Thyroid gland (tissue), 4 donors: ENCODE measurements around the gene BEAN1.

ENCODE experiments used
- CTCF ChIP-seq, 6 experiments: fragments of 200-600 bp in 3 of 6; fragments of 450-650 bp in 3 of 6; sonication (generic) in 3 of 6; IDR thresholded peaks; one replicate each; pipeline ENCODE4 v1.5.1; 2016 to 2019; ENCODE audit warnings: antibody characterized with exemption in 6 of 6, mild to moderate bottlenecking in 2 of 6, inconsistent platforms in 1 of 6, moderate library complexity in 1 of 6
- POLR2A ChIP-seq, 2 donors: fragments of 450-650 bp; IDR thresholded peaks; one replicate each; pipeline ENCODE4 v1.6.1; 2017; ENCODE audit warnings: antibody characterized with exemption in 2 of 2, mild to moderate bottlenecking in 2 of 2, moderate library complexity in 1 of 2

GRCh38 chr16:66458292-66458691, 31.2 kb downstream of the BEAN1 start:
- no peak for TF ChIP-seq CTCF (IDR thresholded peaks at IDR 0.05)
- no peak for TF ChIP-seq POLR2A (IDR thresholded peaks at IDR 0.05)
